NCI-H1436 (cell line): ENCODE measurements around the gene AGBL4.

Experiments used
- DNase-seq: peaks from one replicate; lab custom pipeline; 2025; lab: John Stamatoyannopoulos, UW

AGBL4 gene

DNA sequence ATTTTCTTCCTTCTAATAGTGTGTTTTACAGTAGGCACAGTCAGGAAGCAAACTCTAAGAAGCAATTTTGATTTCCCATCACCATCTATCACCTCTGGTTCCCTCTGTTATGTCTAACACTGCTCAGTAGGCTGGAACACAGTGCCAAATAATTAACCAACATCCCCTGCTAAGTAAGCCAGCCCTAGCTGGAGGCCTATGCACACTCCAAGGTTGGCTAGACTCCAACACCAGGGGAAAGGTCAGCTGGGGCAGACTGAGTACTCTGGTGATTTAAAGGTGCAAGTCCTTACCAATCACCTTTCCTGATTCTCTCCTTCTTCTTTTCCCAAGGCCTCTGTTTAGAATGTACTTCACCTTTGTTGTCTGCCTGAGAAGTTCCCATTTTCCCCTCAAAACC lies 1200.6 kb downstream of the AGBL4 start:
- no peak for DNase-seq

DNA sequence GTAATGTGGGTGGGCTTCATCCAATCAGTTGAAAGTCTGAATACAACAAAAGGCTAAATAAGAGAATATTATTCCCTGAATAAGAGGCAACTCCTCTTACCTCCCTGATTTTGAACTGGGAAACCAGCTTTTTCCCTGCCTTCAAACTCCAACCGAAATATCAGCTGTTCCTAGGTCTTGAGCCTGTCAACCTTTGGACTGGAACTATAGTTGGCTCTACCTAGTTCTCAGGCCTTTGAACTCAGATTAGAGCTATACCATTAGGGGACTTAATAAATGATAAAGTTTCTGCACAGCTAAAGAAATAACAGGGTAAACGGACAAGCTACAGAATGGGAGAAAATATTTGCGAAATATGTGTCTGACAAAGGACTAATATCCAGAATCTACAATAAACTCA lies 1203.3 kb downstream of the AGBL4 start:
- DNase-seq, result no peak

DNA sequence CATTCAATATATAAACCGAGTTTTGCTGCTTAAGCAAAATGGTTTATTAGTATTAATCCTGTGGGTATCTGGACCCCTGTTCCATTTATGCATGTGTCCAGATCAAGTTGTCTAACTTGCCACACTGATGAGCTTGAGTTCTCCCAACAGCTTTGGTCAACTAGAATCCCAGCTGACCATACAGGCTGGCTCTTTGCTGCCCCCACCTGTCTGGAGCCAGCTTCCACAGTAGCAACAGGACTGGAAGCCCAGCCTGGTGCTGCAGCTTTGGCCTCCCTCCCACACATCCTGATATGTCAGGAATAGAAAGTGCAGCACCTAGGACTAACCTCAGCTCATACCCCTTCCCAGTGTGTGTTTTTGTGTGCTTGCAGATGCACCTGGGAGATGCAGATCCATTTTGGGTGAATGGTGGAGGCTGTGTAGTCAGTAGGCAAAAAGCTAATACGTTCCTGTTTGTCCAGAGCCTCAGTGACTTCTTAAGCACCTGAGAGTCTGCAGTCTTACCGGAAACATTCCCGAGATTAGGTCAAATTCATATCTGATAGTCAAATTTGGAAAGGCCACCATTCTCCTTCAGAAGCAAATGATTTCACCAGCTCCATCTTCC lies 1206.1 kb downstream of the AGBL4 start:
- DNase-seq, result peak; percentile 24

DNA sequence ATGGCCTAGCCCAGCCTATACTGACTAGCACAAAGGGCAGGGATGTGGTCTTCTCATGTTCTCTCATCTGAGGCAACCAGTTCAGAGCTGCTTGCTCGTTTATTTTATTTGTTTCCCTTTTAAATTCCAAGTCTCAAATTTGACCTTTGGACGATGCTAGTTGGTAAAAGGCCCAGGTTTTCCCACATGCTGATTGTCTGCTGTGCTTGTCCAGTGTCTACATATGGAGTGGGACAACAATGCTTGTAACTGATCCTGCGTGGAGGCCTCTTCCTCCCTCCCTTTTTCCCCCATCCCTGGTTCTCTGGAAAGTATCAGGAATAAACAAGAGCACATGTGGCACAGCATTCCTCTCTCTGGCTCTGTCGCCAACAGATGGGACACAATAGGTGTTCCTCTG lies 1213.0 kb downstream of the AGBL4 start:
- no peak for DNase-seq

DNA sequence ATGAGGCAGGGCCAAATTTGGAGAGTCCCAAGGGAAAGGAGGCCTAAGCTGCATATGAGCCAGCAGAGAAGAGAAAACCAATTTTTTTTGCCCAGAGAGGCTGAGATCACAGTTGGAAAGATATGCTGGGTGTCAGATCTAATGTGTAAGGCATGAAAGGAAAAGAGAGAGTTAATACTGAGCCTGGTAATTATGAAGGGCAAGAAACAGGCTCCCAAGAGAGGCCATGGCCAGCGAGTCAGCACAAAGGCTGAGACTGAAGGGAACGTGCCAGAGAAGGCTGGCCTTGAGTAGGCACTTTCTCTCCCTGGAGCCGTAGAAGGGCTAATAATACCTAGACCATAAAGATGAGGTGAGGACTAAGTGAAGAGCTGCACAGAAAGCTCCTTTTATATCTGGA lies 1215.3 kb downstream of the AGBL4 start:
- DNase-seq, result no peak

DNA sequence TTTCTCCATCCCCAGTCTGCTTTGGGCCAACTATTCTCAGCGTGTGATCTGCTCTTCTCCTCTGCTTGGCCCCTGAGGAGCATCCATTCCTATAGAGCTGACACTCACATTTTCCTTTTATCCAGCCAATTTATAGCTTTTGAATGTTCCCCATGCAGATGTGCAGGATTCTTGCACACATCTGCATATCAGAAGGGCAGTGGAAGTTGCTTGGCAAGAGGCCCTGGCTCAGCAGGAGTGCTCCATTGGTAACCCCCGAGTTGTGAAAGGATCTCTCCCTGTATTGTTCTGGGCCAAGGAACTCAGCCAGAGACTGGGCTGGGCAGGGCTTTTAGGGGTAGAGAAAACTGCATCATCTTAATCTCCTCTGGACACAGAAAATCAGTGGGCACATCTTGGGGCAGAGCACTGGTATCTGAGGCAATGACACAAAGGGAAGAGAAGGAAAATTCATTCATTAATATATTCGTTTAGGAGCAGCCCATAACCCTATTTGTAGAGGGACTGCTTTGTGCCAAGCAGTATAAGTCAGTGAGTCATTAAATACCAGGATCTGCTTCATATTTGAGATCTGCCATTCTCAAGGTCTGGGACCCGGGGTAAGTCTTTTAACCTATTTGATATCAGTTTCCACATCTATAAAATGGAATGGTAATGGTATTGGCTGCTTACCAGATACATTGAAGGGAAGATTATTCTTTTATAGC lies 1216.0 kb downstream of the AGBL4 start:
- DNase-seq, result no peak

DNA sequence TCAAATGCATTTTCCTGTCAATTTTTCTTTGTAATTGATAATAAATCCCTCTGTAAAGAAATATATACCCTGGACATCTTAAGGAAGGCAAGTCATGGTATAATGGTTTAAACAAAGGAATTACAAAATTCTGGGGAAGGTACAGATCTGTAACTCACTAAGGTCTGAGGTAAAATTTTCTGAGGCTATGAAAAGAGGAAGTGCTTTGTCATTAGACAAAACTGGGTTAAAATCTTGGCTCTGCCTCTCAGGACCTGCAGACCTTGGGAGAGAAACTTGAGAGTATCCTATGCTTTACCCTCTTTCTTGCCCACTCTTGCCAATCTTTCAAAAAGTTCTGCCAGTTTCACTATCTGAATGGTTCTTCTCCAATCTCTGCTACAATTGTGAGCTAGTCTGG lies 1220.3 kb downstream of the AGBL4 start:
- DNase-seq, result no peak

DNA sequence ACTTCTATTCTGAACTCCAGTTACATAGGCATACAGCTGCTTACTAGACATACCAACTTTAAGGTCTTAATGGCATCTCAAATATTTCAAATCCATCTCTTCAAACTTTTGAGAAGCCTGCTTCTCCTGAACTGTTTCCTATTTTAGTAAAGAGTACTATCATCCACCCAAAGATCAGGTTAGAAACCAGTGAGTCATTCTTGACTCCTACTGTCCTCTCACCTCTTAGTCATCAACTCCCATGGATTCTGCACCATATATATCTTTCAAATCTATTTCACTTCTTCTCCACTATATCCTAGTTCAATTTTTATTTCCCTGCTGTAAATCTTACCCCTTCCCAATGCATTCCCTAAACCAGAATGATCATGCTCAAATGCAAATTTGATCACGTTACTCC lies 1228.9 kb downstream of the AGBL4 start:
- DNase-seq, result no peak

DNA sequence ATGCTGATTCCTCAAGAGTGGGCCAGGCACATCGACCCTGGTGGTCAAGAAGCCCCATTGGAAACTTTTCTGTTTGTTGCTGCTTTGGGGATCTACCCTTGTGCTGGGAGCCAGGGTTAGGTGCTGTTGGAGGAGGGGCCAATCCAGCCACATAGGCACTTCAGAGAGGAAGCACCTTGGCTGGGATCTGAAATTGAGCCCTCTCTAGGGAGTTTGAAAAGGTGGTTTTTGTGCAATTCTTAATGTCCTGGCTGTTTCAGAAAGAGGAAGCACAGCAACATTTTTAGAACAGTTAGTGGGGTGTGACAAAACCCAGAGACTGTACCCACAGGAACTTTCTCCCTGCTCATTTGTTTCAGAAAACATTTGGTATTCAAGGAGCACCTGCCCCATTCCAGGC lies 1229.9 kb downstream of the AGBL4 start:
- DNase-seq, result no peak

DNA sequence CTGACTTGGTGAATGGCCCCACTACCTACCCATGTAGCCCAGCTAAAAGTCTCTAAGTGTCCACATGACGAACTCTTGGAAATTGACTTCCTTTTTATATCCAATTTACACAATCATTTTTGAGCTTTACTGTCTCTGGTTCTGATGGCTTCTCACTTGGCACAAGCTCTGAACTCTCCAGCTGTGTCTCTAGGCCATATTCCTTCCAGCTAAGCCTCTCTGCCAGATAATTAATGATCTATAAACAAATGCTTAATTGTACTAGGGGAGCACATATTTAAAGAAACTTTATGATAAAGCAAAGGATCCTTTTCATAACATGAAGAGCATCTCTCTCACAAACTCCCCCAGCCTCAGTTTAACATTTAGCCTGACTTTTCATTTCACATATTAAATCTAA lies 1230.8 kb downstream of the AGBL4 start:
- no peak for DNase-seq

DNA sequence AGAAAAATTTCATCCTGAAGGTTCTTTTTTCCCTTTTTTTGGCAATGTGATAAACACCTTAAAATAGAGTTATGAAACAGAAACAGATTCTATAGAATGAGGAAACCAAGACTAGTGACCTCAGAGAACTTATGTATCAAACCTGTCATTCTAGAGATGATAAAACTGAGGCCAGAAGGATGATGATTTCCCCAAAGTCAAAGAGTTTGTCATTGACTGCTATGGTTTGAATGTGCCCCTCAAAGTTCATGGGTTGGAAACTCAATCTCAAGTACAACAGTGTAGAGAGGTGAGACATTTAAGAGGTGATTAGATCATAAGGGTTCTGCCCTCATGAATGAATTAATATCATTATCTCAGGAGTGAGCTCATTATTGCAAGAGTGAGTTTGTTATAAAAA lies 1233.4 kb downstream of the AGBL4 start:
- DNase-seq, result no peak

DNA sequence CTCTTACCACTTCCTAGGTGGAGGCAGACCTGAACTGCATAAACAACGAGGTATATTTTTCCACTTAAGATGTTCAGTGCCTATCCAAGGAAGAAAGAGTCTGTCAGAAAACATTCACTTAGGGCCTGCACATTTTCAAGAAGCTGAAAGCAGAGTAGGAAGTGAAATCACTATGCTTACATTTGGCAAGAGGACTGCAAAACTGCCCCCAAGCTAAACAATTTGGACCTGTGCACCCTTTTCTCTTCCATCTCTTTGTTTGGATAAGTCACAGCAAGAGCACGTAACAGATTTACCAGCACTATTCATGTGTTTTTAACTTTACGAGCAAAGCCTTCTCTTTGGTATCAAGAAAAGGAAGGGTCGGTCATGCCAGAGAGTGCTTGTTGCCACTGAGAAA lies 1233.9 kb downstream of the AGBL4 start:
- DNase-seq, result no peak

DNA sequence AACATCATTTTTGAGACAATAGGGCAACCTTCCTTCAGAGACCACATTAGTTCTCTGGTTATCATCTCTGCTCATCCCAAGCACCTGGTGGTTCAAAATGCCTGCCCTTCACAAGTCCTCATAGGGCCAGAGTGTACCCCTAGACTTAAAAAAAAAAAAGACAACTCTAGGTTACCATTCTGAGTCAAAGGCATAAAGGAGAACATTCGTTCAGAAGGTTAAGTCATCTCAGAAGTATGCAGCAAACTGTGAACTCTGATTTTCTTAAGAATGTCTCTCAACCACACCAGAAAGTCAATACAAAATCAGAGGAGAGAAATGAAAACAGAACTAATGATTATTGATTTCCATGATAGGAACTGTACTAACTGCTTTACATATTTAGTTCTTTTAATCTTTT lies 1237.9 kb downstream of the AGBL4 start:
- DNase-seq, result no peak

DNA sequence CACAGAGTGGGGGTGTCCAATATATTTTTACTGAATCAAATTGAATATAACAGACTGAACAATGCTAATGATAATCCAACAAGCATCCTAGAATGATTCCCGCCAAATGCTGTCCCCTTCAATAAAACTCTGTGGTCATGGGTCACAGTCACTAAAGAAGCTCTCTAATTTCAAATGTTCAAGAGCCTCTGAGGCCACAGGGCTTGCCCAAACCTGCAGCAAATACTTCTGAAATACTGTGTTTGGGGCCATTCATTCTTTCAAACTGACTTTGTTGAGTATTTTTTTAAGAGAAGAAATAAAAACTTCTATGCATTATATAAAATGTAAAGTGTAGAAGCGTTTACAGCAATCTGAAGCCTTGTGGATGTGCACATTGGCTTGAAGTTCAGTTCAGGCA lies 1239.5 kb downstream of the AGBL4 start:
- DNase-seq, result no peak

DNA sequence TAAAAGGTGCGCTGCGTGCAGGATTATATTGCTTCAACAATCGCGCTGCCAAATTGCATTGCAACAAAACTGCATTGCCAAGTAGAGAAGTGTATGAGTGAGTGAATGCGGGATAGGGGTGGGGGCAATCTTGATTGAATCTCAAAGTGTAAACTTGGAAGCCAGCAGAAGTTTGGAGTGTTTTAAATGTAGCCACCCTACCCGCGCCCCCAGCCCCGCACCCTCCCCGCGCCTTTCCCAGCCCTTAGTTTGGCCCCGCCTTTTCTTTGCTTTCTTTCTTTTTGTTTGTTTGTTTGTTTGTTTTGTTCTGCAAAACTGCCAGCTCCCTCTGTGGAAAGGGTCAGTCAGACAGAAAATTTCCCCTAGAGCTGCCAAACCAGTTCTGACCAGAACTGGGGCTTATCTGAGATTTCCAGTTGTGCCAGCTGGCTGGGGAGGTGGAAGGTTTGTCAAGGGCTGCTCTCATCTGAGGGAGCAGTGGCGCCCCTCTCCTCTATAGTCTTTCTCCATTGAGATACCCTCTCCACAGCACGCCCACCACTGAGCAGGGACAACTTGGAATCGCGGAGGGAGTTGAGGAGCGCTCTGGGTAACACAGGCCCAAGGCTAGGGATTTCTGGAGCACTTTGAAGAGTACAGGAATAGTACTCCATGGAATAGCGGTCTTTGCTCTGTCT lies 1246.4 kb downstream of the AGBL4 start:
- DNase-seq, result no peak

DNA sequence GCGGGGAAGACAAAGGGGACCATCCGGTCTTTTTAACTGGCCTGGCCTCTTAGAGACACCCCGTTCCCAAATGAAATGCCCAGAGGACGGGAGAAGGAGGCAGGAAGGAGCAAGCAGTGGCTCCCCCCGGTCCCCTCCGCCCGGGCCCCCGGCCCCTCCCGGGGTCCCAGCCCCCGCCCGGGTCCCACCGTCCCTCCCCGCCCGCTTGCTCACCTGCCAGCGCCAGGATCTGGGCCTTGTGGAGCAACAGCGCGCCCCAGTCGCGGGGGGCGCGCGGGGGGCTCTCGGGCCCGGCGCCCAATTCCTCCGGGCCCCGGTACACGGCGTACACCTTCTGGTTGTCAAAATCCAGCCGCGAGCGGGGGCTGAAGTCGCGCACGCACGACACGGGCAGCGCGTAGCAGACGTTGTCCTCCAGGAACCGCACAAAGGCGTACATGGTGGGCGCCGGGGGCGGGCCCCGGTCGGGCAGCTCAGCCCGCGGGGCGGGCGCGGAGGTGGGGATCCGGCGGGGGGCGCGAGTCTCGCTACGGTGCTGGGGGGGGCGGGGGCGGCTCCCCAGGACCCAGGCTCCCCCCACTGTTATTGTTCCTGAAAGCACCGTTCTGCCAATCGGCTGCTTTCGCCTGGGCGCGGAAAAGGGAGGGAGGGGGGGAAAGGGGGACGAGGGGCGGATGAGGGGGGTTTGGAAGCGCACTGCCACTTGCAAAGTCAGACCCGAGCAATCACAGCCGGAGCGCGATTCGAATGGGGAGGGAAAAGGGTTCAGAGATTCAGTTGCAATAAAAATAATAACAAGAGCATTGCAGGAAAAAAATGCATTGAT lies 1247.1 kb downstream of the AGBL4 start, which contains the start of gene BEND5:
Gene BEND5, minus strand, starts transcription at position 499 of the 826 bp plus-strand sequence. Its CDS starts 60 bp downstream, at position 439.
- peak; percentile 89 for DNase-seq

DNA sequence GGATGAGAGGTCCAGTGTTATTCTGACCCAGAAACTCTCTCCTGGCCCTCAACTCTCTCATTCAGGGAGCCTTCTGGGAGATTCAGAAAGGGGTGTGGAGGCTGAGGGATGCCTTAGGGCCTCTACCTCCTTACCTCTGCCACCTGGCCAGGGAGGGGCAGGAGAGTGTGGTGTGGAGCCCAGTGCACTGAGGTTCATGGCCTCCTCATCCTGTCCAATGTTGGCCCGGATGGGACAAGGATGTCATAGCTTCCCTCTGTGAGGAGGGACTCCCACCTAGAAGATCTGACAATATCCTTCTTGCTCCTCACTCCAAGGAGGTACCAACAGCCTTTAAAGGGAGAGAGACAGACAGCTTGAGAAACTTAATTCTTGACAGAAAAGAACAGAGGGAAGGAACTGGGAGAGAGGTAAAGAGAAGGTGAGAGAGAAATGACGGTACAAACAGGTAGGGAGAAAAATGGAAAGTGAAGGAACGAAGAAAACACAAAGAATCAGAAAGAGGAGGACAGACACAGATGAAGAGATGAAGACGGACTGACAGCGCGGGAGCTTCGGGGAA lies 1247.8 kb downstream of the AGBL4 start:
- DNase-seq, result no peak

DNA sequence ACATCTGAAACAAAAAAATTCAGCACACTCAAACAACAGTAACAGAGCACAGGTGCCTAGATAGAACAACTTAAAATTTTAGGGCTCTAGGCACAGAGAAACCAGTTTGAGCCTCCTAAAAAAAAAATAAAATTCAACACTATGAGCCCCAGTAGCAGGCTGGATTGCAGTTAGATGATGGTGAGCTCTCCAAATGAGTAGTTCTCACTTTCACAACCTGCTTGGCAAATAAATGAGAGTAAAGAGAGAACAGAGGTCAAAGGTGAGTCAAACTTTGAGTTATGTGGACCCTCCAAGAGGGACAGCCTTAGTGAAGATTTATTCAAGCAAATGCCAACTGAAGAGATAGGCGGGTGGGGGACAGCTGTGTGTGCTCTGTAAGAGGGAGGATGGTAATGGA lies 1250.6 kb downstream of the AGBL4 start:
- DNase-seq, result no peak

DNA sequence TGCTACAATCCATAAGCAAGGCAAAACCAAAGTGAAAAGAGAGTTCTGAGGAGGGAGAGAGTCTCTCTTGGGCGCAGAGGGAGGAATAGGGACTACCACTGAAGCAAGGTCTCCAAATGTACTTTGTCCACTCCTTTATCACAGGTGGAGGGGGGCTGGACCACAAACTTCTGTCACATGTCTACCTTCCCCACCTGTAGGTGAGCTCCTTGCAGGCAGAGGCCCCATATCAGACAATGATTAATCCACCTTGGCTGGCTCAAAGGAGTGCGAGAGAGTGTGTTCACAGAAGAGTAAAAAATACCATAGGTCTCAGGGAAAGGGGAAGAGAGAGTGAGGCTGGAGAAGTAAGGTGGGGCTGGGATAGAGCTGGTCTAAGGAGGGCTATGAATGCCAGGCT lies 1251.5 kb downstream of the AGBL4 start:
- DNase-seq, result no peak

DNA sequence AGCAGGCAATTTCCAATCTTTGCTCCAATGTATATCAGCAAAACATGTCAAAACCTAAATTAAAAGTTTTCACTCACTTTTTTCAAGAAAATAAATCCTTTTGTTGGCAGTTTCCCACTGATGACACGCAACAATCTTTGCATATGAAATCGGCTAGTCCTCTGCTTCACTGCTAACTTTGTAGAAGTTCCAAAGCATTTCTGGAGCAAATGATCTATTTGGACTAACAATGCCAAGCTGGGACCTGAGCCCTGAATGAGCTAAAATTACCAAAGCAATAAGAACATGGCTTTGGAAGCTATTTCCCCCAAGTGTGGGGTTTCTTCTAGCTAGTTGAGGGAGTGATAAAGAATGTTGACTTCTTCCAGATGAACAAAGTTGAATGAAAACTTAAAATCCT lies 1252.2 kb downstream of the AGBL4 start:
- DNase-seq, result no peak

DNA sequence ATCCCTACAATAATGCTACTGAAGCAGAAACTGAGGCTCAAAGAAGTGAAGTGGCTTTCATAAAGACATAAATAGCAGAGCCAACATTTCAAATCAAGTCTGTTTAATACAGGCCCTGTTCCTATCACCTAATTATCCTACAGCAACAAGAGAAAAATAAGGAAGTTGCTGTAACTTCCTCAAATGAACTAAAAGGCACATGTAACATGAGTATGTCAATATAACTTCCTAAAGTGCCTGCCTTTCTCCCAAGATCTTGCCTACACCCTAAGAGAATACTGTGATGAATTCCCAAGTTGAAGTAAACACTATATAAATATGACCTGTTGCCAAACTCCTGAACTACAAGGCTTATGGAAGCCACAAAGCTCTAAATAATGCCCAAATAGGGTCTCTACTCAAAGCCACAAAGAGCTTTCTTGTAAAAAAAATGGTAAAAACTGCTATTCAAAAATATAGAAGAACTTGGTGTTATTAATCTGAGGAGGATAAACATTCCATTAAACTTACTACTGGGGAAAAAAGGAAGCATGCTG lies 1255.7 kb downstream of the AGBL4 start:
- DNase-seq, result no peak

DNA sequence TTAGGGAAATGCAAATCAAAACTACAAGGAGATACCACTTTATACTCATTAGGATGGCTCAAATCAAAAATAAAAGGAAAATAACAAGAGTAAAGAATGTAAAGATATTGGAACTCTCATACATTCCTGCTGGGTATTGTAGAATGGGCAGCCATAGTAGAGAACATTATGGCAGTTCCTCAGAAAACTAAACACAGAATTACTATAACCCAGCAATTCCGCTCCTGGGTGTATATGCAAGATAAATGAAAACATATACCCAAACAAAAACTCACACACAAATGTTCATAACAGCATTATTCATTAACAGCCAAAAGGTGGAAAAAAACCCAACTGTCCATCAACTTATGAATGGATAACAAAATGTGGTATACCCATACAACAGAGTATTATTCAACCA lies 1258.4 kb downstream of the AGBL4 start:
- DNase-seq, result no peak
